HG03139 (cell line): ENCODE results near the gene PLEK.
A peak's percentile ranks its signal among the peaks of the same experiment; 100 is the strongest.
"Not testable (repeated sequence)": the region's sequence is repeated elsewhere in the genome, so short reads cannot be mapped to it uniquely, and the experiment has no call there.

Experiments used
- ATAC-seq: cut with Tn5 transposase; IDR thresholded peaks from one replicate; pipeline ENCODE4 v1.9.1; 2021; ENCODE audit not compliant: unreplicated experiment

The PLEK gene

DNA sequence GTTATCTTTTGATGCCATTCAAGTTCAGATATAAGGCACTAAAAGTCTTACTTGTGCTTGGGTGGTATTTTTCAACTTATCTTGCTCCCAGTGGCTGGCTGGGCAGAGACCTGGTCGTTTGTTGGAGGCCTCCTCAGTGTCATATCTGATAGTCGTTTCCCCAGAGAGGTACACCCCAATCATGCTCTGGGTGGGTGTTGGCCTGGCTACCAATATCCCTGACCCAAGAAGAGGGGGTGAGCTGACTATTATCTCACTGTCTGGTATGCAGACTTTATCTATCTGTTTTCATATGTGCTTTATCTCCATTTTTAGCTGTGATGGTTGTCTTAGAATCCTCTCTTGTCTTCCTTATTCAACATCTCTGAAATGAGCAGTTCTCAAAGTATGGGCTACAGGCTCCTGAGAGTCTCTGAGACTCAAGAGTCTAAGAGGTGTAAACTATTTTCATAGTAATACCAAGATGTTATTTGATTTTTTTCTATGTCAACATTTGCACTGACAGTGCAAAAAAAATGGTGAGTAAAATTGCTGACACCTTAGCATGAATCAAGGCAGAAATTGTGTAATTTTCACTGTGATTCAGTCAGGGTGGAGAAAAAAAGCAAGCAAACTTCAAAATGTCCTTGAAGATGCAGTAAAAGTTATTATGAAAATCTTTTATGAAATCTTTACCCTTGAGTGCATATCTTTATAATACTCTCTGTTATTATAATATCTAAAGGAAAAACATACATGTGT, 12.3 kb upstream of the PLEK start:
- no peak for ATAC-seq

DNA sequence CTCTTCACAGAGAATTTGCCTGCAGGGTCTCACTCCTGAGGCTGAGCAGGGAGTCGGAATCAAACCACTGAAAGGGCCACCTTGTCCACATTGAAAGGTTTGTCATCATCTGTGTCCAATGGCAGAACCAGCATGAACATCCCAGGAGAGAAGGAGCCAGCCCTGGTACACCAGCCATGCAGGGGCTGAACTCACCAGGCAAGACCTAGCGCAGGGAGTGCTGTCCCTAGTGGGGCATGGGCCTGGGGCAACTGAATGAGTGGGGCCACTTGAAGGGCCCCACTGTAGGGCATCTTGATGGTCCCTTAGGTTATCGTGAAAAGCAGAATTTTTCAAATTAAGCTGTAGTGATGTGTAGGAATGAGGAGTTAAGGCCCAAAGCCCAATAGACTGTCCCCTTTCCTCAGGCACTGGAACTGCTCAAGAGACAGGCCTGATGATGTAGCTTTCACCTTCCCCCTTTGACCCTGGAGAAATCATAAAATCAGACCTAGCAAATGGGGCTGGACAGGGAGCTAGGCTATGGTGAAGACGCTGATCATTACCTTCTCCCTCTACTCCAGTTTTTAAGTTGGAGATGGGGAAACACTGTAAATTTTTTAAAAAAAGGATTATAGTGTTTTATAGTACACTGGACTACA, 8.4 kb upstream of the PLEK start:
- no peak for ATAC-seq

DNA sequence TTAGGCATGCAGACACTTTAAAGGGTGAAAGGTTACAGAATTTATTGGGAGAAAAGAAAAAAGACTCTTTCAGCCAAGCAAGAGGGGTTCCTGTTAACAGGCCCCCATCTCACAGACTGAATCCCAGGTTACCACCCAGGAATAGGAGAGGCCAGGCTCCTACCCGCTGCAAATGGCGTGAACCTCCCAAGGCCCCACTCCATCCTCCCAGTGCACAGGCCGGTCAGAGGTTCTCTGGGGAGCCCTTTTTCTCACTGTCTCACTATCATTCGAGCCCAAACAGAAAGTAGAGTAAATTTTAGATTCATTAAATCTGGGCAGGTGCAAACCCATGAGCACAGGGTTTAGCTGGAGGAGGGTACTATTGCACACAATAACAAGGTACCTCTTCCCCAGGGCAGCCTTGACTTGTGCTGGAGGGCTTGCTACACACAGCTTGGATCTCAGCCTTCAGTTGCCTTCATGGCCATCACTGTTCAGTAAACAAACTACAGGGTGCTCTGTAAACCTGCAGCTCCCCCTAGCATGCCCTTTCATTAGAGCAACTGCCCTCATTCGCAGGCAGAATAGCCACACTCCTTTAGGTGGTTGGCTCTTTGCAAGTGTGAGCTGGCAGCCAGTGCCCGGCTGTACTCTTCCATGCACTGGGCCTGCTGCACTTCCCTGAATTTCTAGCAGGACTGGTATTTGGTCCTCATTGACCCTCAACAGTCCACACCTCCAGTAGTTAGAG, 7.3 kb upstream of the PLEK start:
- ATAC-seq, result no peak

DNA sequence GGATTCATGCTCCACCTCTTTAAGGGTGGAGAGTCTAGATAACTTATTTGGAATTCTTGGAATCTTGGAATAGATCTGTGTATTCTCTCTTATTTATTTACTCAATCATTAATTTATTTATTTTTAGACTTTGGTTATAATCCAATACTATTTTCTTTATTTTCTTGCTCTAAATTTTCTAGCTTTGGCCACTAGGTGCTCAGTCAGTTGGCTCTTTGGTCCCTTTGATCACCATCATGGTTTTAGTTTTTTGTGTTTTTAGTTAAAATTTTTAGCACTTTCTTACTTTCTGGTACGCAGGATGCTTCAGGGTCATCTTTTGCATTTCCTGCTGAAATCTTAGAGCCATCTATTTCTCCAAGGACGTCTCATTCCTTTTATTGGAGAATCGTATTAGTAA, 5.2 kb upstream of the PLEK start:
- ATAC-seq, result no peak

DNA sequence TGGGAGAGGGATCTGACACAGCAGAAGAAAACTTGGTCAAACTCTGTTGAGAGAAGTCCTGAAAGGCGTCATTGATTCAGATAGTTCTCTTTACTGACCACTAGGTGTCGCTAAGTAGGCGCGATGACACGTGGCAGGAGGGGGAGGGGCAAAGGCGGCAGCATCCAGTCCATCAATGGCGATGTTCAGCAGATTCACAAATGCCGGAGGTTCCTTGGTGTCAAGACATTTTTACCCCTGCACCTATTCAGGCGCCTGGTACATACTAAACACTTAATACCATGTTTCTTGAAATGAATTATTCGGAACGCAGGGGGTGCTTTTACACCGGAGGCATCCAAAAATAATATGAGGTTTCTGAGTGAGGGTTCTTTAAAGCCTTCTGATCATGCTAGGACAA, 3.0 kb upstream of the PLEK start:
- peak; percentile 35 for ATAC-seq

DNA sequence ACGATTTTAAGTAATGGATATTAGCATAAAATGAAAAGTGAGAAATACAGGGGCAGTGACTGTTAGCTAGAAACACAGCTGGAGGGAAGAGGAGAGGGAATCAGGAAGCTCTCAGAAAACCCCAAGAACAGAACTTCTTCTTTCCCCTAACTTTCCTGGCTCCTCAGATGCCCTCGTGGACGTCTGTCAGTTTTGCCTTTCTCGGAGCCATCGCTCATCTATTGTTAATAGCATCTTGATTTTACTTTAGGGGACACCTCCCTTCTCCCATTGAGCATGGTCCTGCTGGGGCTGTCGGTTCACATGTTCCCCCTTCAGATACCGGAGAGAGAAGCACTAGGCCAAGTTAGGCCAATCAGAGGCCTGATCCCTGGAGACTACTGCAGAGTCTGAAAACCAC, 2.3 kb upstream of the PLEK start:
- ATAC-seq, result no peak

DNA sequence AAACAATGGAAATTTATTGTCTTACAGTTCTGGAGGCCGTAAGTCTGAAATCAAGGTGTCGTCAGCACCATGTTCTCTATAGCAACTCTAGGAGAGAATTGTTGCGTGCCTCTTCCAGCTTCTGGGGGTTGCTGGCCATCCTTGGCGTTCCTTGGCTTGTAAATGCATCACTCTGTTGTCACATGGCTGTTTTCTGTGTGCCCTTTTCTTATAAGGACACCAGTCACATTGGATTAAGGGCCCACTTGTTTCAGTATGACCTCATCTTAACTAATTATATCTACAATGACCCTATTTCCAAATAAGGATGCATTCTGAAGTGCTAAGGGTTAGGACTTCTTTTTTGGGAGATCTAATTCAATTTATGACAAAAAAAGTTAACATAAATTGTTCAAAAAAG, 1.4 kb upstream of the PLEK start:
- no peak for ATAC-seq

DNA sequence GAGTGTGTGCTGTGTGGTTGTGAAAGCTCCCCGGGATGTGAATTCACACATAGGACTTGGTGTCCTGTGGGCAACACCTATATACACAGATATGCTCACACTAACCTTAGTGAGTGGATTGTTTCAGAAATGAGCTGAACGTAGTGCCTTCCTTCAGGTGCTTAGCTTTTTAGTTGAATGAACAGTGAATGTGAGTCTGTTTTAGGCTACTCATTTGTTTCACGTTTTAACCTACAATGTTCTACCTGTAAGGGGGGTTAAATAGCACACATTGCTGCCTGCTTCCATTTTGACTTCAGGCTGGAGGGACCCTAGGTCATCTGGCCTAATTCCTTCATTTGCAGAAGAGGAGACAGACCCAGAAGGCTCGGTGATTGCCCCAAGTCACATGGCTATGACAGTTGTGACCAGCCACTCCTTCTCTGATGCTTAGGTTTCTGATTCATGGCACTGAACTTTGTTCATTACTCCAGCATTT, 1.0 kb downstream of the PLEK start:
- ATAC-seq, result peak; percentile 44

DNA sequence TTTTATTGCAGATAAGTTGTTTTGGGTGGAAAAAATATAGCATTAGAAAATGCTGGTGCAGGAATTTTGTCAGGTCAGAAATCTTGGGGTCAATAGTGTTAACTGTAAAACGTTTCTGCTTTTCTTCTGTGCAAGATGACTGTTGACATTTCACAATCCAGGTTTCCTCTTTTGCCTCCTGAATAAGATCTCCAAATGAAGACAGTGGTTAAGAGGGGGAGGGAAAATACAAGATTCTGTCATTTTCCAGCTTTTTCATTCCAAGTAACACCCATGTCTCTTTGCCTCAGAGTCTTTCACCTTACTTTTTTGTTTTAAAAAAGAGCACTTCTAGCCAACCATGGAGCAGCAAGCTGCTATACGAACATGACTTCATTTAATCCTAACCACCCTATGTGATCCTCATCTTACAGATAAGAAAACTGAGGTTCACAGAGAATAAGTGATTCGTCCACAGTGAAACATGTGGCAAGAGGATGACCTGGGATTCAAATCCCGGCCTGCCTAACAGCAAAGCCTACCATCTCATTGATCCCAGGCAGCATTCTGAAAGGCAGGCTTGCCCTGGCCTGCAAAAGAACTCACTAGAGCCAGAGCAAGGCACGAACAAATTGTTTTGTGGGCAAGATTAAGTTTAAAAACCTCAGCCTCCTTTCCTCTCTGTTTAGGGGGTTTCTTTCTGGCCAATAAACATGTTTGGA, 3.0 kb downstream of the PLEK start:
- no peak for ATAC-seq

DNA sequence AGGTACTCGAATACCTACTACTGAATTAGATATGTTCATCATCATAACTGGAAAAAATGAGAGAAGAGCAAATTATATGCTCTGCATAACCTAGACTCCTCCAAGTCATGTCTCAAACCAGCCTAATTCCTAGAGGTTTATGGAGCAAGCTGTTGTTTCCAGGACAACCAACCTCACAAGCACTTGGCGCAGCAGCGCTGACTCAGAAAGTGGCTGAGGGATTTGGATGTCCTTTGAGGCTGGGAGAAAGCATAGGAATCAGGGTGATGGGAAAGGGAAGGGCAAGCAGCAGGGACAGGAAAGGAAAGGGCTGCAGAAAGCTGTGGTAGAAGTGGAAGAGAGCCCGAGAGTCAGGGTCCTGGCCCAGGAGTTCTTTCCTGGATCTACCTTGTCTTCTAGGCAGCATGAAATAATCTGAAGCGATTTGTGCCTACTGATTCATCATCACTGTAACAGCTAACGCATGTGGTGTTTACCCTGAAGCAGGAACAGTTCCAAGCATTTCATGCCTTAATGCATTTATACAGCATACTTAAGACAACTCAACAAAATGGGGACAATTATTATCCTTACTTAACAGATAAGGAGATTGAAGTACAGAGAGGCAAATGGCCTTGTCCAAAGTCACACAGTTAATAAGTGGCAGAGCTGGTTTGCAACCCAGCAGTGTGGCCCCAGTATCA, 3.7 kb downstream of the PLEK start:
- ATAC-seq, result no peak

DNA sequence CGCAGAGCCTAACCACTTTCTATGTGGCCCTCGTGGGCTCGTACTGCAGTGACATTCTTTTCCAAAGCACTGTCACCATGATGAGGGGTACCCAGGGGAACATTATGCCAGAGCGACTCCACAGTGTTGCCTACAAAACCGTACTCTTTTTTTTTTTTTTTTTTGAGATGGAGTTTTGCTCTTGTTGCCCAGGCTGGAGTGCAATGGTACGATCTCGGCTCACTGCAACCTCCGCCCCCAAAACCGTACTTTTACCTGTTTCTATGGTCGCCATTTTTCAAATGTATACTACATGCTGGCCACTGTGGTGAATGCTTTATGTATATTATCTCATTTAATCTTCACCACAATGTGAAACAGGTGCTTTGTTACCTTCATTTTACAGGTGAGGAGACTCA, 4.3 kb downstream of the PLEK start:
- ATAC-seq, result no peak

DNA sequence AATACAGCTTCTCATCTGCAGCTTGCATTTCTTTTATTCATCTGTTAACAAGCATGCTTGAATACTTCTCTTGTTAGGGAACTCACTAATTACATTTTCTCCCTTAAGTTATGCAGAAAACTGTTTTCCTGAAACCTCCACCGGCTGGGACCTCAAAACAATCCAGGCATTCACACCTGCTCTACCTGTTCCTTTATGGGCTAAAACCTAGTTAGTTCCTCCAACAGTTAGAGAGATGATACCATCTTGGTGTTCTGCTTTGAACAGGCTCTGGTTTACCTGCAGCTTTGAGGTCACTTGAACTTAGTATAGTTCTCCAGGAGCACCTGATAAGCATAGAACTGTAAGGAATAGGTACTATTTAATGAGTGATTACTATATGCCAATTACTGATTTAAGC, 6.1 kb downstream of the PLEK start:
- no peak for ATAC-seq

DNA sequence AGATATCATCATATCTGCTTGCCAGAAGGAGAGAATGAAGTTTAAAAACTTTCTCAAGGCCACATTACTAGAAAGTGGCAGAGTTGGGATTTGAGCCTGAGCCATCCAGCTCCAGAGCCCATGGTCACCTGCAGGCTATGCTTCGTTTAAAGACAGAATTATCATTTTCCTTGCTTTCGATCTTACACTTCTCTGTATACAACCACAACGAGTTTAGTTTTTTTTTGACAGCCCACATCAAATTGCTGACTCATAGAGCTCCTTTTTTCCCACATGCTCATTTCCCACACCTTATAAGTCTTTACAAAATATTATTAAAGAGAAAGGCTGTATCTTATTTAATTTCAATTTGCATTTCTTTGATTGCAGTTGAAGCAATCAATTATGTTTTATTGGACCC, 6.5 kb downstream of the PLEK start:
- no peak for ATAC-seq

DNA sequence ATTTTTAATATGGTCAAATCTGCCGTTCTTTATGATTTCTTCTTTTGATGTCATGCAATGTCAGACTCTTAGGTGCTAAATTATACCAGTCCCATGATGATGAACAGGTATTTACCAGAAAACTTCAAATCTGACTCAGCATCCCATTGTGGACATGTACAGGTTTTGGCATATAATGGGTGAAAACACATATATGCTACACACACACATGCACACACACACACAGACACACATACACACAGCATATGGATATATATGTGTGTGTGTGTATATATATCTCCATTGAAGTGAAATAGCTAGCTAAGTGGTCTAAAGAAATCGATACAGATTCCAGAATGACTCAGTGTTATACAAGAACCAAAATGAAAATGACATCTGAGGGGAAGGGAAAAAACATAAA, 7.4 kb downstream of the PLEK start:
- ATAC-seq, result no peak

DNA sequence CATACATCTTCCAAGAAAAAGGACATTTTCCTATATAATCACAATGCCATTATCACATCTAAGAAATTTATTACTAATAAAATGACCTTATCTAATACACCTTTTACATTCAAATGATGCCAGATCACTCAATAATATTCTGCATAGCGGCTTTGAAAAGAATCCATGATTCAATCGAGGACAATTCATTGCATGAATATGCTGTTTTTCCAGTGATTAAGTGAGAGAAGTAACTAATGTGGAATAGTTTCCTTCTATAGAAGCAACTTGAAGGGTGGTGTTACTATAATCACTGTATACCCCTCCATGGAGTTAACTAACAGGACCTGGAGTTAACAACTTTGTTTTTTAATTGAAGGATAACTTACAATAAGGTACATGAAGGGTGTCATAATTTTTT, 9.1 kb downstream of the PLEK start:
- ATAC-seq, result no peak

DNA sequence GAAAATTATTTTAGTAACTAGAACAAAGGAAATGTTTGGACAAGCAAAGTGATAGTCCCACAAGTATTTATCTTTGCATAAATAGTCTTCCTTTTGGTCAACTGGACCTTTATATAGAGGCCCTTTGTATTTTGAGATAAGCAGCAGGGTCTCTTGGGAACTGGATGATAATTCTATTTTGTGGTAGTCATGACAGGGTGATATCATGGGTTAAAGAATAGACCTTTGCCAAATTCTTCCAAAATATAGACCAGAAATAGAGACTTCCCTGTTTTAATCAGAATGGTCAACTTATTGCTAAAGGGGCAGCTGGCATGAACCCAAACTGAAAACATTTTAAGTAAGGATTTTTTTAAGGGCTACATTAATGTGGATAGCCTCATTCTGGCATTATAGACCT, 10.5 kb downstream of the PLEK start:
- ATAC-seq, result no peak

DNA sequence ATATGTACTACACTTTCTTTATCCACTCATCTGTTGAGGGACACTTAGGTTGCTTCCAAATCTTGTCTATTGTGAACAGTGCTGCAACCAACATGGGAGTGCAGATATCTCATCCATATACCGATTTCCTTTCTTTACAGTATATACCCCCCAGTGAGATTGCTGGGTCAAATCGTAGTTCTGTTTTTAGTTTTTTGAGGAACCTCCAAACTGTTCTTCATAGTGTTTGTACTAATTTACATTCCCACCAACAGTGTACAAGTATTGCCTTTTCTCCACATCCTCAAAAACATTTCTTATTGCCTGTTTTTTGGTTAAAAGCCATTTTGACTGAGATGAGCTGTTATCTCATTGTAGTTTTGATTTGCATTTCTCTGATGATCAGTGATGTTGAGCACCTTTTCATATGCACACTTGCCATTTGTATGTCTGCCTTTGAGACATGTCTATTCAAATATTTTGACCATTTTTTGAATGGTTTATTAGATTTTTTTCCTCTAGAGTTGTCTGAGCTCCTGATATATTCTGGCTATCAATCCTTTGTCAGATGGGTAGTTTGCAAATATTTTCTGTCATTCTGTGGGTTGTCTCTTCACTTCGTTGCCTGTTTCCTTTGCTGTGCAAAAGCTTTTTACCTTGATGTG, 12.2 kb downstream of the PLEK start:
- no peak for ATAC-seq

DNA sequence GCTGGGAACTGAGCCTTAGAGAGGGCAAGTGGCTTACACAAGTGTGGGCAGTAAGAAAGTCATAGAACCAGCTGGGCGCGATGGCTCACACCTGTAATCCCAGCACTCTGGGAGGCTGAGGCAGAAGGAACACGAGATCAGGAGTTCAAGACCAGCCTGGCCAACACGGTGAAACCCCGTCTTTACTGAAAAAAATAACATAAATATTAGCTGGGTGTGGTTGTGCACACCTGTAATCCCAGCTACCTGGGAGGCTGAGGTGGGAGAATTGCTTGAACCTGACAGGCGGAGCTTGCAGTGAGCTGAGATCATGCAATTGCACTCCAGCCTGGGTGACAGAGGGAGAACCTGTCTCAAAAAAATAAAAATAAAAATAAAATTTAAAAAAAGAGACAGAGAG, 13.7 kb downstream of the PLEK start:
- not testable (repeated sequence) for ATAC-seq

DNA sequence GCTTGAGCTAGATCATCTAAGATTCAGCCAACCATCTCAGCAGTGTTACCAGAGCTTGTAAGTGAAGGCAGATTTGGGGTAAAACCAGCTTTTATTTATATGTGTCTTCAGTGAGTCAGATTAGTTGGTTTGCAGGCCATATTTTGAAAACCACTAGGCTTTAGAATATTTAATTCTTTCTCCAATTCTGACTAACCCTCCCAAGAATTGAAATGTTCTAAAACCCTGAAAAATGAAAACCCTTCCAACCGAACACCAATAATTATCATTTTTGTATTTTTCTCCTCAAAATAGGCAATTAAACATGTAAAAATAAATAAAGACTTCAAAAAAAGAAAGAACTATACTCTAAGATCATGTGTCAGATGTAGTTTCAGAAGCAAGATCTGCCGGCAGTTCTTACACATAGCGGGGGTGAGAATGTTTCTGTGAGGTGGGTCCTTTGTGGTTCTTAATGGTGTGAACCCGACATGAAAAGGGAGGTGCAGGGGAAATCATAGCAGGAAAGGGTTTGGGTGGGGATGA, 14.2 kb downstream of the PLEK start:
- ATAC-seq, result no peak

DNA sequence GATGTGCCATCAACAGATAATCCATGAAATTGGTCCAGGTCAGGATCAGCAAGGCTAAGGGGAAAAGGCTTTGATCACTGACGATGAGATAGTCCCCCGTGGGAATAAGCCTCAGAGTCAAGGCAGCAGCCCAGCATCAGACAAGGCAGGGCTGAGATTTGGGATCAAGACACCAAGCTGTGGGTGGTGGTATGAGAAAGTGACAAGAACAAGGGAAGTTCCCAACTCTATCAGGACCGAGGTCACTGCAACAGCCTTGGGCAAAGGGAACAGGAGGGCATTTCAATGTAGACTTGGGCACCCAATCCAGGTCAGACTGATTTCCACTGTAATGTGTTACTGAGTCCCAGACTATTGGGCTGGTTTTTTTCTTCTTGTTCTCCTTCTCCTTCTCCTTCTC, 18.7 kb downstream of the PLEK start:
- ATAC-seq, result no peak
